Lower leg skin (tissue), 3 donors: Measurements from ENCODE around the gene SRRM5.

ENCODE experiments used
- CTCF ChIP-seq, 3 donors: fragments of 450-650 bp; IDR thresholded peaks; one replicate each; pipeline ENCODE4 v1.5.1; 2016; ENCODE audit warnings: antibody characterized with exemption in 3 of 3, mild to moderate bottlenecking in 3 of 3, moderate library complexity in 2 of 3
- POLR2A ChIP-seq, 2 donors: fragments of 450-650 bp; IDR thresholded peaks; one replicate each; pipeline ENCODE4 v1.6.1; 2016 to 2017; ENCODE audit warnings: antibody characterized with exemption in 2 of 2, mild to moderate bottlenecking in 1 of 2, moderate library complexity in 1 of 2

- TF ChIP-seq CTCF (IDR thresholded peaks at IDR 0.05) (no peak), POLR2A (IDR thresholded peaks at IDR 0.05) (no peak)
Observed at GRCh38 chr19:43651758-43652545, 40.1 kb downstream of the SRRM5 start.
